Thoracic aorta (tissue), 2 donors: ENCODE measurements around the gene CMTM7. TPM values are rescaled to one million over a fixed set of nuclear protein-coding genes. Genes with fewer than 3 reads are reported as not detected.
A peak's percentile ranks its signal among the peaks of the same experiment; 100 is the strongest.
"Not testable (repeated sequence)": the region's sequence is repeated elsewhere in the genome, so short reads cannot be mapped to it uniquely, and the experiment has no call there.

ENCODE experiments used
- ATAC-seq: fragments of 150-250 bp; one replicate; pipeline ENCODE4 v1.8.0; 2017; ENCODE audit warnings: low read depth; ENCODE audit not compliant: insufficient number of reproducible peaks, low FRiP score
- DNase-seq: peaks from one replicate; pipeline ENCODE4 v3.0.0-alpha.2; 2020; ENCODE audit warnings: low spot score
- H3K27ac ChIP-seq, 2 donors: fragments of 200-600 bp; sonication (generic); 1 replicate in 1 of 2; 2 replicates in 1 of 2; pipeline ENCODE4 v1.5.1; 2016; ENCODE audit warnings: mild to moderate bottlenecking in 2 of 2, moderate library complexity in 2 of 2
- H3K27me3 ChIP-seq: fragments of 200-600 bp; sonication (generic); replicated peaks from 2 replicates; pipeline ENCODE4 v1.6.0; 2016; ENCODE audit warnings: mild to moderate bottlenecking; ENCODE audit not compliant: insufficient read depth
- H3K36me3 ChIP-seq: fragments of 200-600 bp; sonication (generic); one replicate; pipeline ENCODE4 v1.5.1; 2016
- H3K4me1 ChIP-seq, 2 donors: fragments of 200-600 bp; sonication (generic); 1 replicate in 1 of 2; 2 replicates in 1 of 2; pipeline versions ENCODE4 v1.5.1 to v1.6.0; 2016; ENCODE audit warnings: low read depth in 2 of 2, mild to moderate bottlenecking in 1 of 2; ENCODE audit not compliant: control insufficient read depth in 1 of 2
- H3K4me3 ChIP-seq: fragments of 200-600 bp; sonication (generic); 2 replicates; pipeline ENCODE4 v1.5.1; 2016; ENCODE audit warnings: mild to moderate bottlenecking
- H3K9me3 ChIP-seq: fragments of 200-600 bp; sonication (generic); 2 replicates; pipeline ENCODE4 v1.5.1; 2016
- CTCF ChIP-seq: fragments of 200-600 bp; sonication (generic); IDR thresholded peaks from one replicate; pipeline ENCODE4 v1.5.1; 2019; ENCODE audit warnings: antibody characterized with exemption
- total RNA-seq, 2 donors: library from RNA; depleted of rRNA; stranded (reverse); fragments of >200 nt; gene quantifications; one replicate each; pipeline versions ENCODE4 v1.1.0 to v1.2.3, GENCODE V29; 2016

Gene CMTM7
- total RNA-seq, 2 donors from 2014 or later, result 10.3 to 21.5 TPM

GRCh38 chr3:32383136-32383711 is 8.4 kb upstream of the CMTM7 start:
- no peak for DNase-seq
- H3K27ac ChIP-seq, result no peak overlapping the region
- no peak for TF ChIP-seq CTCF
- H3K4me1 ChIP-seq, result no peaks in the 10 kb centered on the region
- H3K9me3 ChIP-seq, result no peaks in the 10 kb centered on the region
- H3K27me3 ChIP-seq, result no peaks in the 10 kb centered on the region
- no peak overlapping the region for H3K4me3 ChIP-seq
- ATAC-seq, result no peak
- H3K36me3 ChIP-seq, result no peaks in the 10 kb centered on the region

GRCh38 chr3:32384938-32385337 is 6.7 kb upstream of the CMTM7 start:
- H3K36me3 ChIP-seq, result no peaks in the 10 kb centered on the region
- H3K4me3 ChIP-seq, result no peak overlapping the region
- no peaks in the 10 kb centered on the region for H3K4me1 ChIP-seq
- H3K9me3 ChIP-seq, result no peaks in the 10 kb centered on the region
- ATAC-seq, result no peak
- no peak for DNase-seq
- no peaks in the 10 kb centered on the region for H3K27me3 ChIP-seq
- TF ChIP-seq CTCF, result no peak
- no peak overlapping the region for H3K27ac ChIP-seq

- Histone ChIP-seq H3K27ac (no peak overlapping the region), H3K4me3 (no peak overlapping the region), H3K36me3 (no peaks in the 10 kb centered on the region), H3K4me1 (peaks cover 0 to 8% of the 10 kb centered on the region in 2 donors), H3K9me3 (no peaks in the 10 kb centered on the region), H3K27me3 (no peaks in the 10 kb centered on the region)
- ATAC-seq (no peak), DNase-seq (no peak)
- no peak for TF ChIP-seq CTCF
Measured at GRCh38 chr3:32387512-32387911, 4.1 kb upstream of the CMTM7 start.

GRCh38 chr3:32389577-32389976 is 2.1 kb upstream of the CMTM7 start:
- H3K9me3 ChIP-seq, H3K27me3 ChIP-seq, DNase-seq, H3K36me3 ChIP-seq, H3K27ac ChIP-seq, H3K4me1 ChIP-seq, H3K4me3 ChIP-seq, ATAC-seq: not testable (repeated sequence)

GRCh38 chr3:32392536-32393302 is 1.1 kb downstream of the CMTM7 start:
- TF ChIP-seq CTCF, result no peak
- no peak for ATAC-seq
- Histone ChIP-seq H3K27me3 (no peaks in the 10 kb centered on the region), H3K36me3 (no peaks in the 10 kb centered on the region), H3K4me3 (peak overlapping the region; percentile 92), H3K9me3 (no peaks in the 10 kb centered on the region), H3K4me1 (peaks cover 0 to 9% of the 10 kb centered on the region in 2 donors), H3K27ac (peak overlapping the region; percentile 18 to 49)
- peak; percentile 37 for DNase-seq
